Heart left ventricle (tissue), 16 donors: ENCODE data around the gene FAM240A. TPM values are rescaled to one million over a fixed set of nuclear protein-coding genes. Genes with fewer than 3 reads are reported as not detected.

Experiments
- ATAC-seq, 4 donors: fragments of 200-7000 bp; cut with Tn5 transposase; one replicate each; pipeline ENCODE4 v1.9.1; 2020 to 2022; ENCODE audit warnings: moderate library complexity in 4 of 4, mild to moderate bottlenecking in 3 of 4, moderate number of reproducible peaks in 1 of 4
- DNase-seq, 5 donors: peaks; one replicate each; pipeline ENCODE4 v3.0.0-alpha.2; 2020
- H3K27ac ChIP-seq, 12 donors: fragments of 200-600 bp; sonication (generic) in 4 of 12; one replicate each; pipeline versions ENCODE4 v1.5.0 to v1.8.0; 2016 to 2022; ENCODE audit warnings: mild to moderate bottlenecking in 2 of 12
- H3K27me3 ChIP-seq, 9 donors: fragments of 200-600 bp; sonication (generic) in 2 of 9; one replicate each; pipeline versions ENCODE4 v1.5.1 to v1.8.0; 2016 to 2022; ENCODE audit warnings: mild to moderate bottlenecking in 3 of 9
- H3K36me3 ChIP-seq, 9 donors: fragments of 200-600 bp; sonication (generic) in 2 of 9; one replicate each; pipeline versions ENCODE4 v1.5.0 to v1.8.0; 2018 to 2022; ENCODE audit warnings: mild to moderate bottlenecking in 2 of 9
- H3K4me1 ChIP-seq, 12 donors: fragments of 200-600 bp; sonication (generic) in 4 of 12; one replicate each; pipeline versions ENCODE4 v1.5.0 to v1.8.0; 2016 to 2022; ENCODE audit warnings: mild to moderate bottlenecking in 3 of 12
- H3K4me3 ChIP-seq, 12 donors: fragments of 200-600 bp; sonication (generic) in 4 of 12; one replicate each; pipeline versions ENCODE4 v1.5.0 to v1.8.0; 2017 to 2022; ENCODE audit warnings: mild to moderate bottlenecking in 9 of 12, moderate library complexity in 4 of 12
- H3K9me3 ChIP-seq, 12 donors: fragments of 200-600 bp; sonication (generic) in 4 of 12; one replicate each; pipeline versions ENCODE4 v1.5.0 to v1.8.0; 2016 to 2022; ENCODE audit warnings: mild to moderate bottlenecking in 1 of 12
- CTCF ChIP-seq, 12 donors: fragments of 200-600 bp; sonication (generic) in 4 of 12; IDR thresholded peaks; one replicate each; pipeline versions ENCODE4 v1.5.0 to v1.8.0; 2018 to 2022; ENCODE audit warnings: antibody characterized with exemption in 12 of 12, mild to moderate bottlenecking in 5 of 12
- POLR2A ChIP-seq, 2 donors: fragments of 450-650 bp; IDR thresholded peaks; one replicate each; pipeline ENCODE4 v1.6.1; 2017; ENCODE audit warnings: antibody characterized with exemption in 2 of 2, mild to moderate bottlenecking in 2 of 2, moderate library complexity in 2 of 2
- WGBS, 4 donors: extraction: QIAGEN DNeasy Blood & Tissue Kit in 2 of 4; methylation state at CpG; one replicate each; pipeline versions ENCODE4 v1.1.5 to v1.1.7; 2013 to 2018; 5-methylcytosine and 5-hydroxymethylcytosine counted together
- intact Hi-C, 10 donors: fragments of 100-400 bp; cut with DNase I; formaldehyde crosslinking; loops; one replicate each; pipeline versions ENCODE4 v1.11.1 to v1.14.2; 2022
- polyA plus RNA-seq, 2 donors: library from polyadenylated mRNA; stranded (reverse); fragments of 200-250 nt; gene quantifications; one replicate each; pipeline ENCODE4 v1.2.3, GENCODE V29; 2013
- total RNA-seq, 9 donors: library from RNA; depleted of rRNA in 2 of 9; stranded (reverse); fragments of >200 nt in 2 of 9; fragmentation: NEBNext Ultra II Directional in 3 of 9; extraction: Animal tissue kit (Norgen Biotek cat#: 25700) in 3 of 9; gene quantifications; one replicate each; pipeline versions ENCODE4 v1.1.0 to v1.2.4, GENCODE V29; 2016 to 2023
- donor health status: ischemic (EF 13 %, LVEDD 7.1; RV severe dilation, severe dysfunction).
- donor health status: healthy with polysubstance abuse.
- donor health status: DM: no; HTN: yes; CAD: no.
- donor health status: DM: no; HTN: no; CAD: no.
- donor health status: ischemic (EF 25% LVEDD 6.9; RV normal size, moderate dysfunction).
- donor health status: ischemic (EF 25% LVEDD 5.7; RV mildly dilated, moderate dysfunction).
- donor health status: healthy.
- donor health status: DM: yes; HTN: yes; CAD: no.
- donor health status: ischemic (EF 35%, LVEDD 5.7; RV mildly dilated, moderate dysfunction).
- donor health status: nonischemic (EF 11% LVEDD 7.7; RV severe dilation, severe dysfunction).
- donor health status: DM: yes; HTN: yes; CAD: no.
- donor health status: PGD.
- donor health status: ischemic (EF 29% LVEDD 5.4; RV normal size, mild dysfunction).
- donor health status: nonischemic (EF 23%, LVEDD 6.1; RV moderate dilation, normal function).

Gene FAM240A
- total and polyA plus RNA-seq, 11 donors, result not detected

GRCh38 chr3:46599590-46599989 lies 12.7 kb upstream of the FAM240A start:
- Histone ChIP-seq H3K9me3 (no peaks in the 10 kb centered on the region), H3K36me3 (no peaks in the 10 kb centered on the region), H3K27ac (no peak overlapping the region), H3K27me3 (no peaks in the 10 kb centered on the region), H3K4me1 (peaks cover 0 to 9% (median 0%) of the 10 kb centered on the region in 12 donors), H3K4me3 (no peak overlapping the region)
- no peak for DNase-seq
- TF ChIP-seq CTCF (IDR thresholded peaks at IDR 0.05), result no peak
- no peak for TF ChIP-seq POLR2A (IDR thresholded peaks at IDR 0.05)
- WGBS, 4 donors, result 64 to 93% (median 85%) methylated on average over 5 of the region's 5 CpGs
- intact Hi-C loops, result no loop called here
- no peak for ATAC-seq

- DNase-seq (no peak), ATAC-seq (no peak)
- Histone ChIP-seq H3K4me1 (peaks cover 0 to 9% (median 0%) of the 10 kb centered on the region in 12 donors), H3K9me3 (no peaks in the 10 kb centered on the region), H3K27ac (no peak overlapping the region), H3K4me3 (no peak overlapping the region), H3K36me3 (no peaks in the 10 kb centered on the region), H3K27me3 (no peaks in the 10 kb centered on the region)
- WGBS, 4 donors, result 28 to 52% (median 39%) methylated on average over 1 of the region's 1 CpG
- intact Hi-C loops, result no loop called here
- TF ChIP-seq CTCF (IDR thresholded peaks at IDR 0.05) (no peak), POLR2A (IDR thresholded peaks at IDR 0.05) (no peak)
Measured at GRCh38 chr3:46603446-46604046, 8.8 kb upstream of the FAM240A start.

- no peak overlapping the region for H3K27ac ChIP-seq
- intact Hi-C loops, result no loop called here
- H3K4me3 ChIP-seq, result no peak overlapping the region
- 79 to 85% (median 83%) methylated on average over 2 of the region's 2 CpGs for WGBS, 4 donors
- DNase-seq (no peak), ATAC-seq (no peak)
- H3K27me3 ChIP-seq, result no peaks in the 10 kb centered on the region
- H3K9me3 ChIP-seq, result no peaks in the 10 kb centered on the region
- TF ChIP-seq POLR2A (IDR thresholded peaks at IDR 0.05) (no peak), CTCF (IDR thresholded peaks at IDR 0.05) (no peak)
- peaks cover 0 to 10% (median 0%) of the 10 kb centered on the region in 12 donors for H3K4me1 ChIP-seq
- no peaks in the 10 kb centered on the region for H3K36me3 ChIP-seq
Measured at GRCh38 chr3:46604127-46604526, 8.2 kb upstream of the FAM240A start.

- intact Hi-C loops, result no loop called here
- H3K27ac ChIP-seq, result no peak overlapping the region
- no peak for ATAC-seq
- no peaks in the 10 kb centered on the region for H3K27me3 ChIP-seq
- no peak overlapping the region for H3K4me3 ChIP-seq
- no peaks in the 10 kb centered on the region for H3K9me3 ChIP-seq
- peaks cover 0 to 18% (median 0%) of the 10 kb centered on the region in 12 donors for H3K4me1 ChIP-seq
- DNase-seq, result no peak
- 71 to 86% (median 73%) methylated on average over 6 of the region's 6 CpGs for WGBS, 4 donors
- no peaks in the 10 kb centered on the region for H3K36me3 ChIP-seq
- no peak for TF ChIP-seq POLR2A (IDR thresholded peaks at IDR 0.05)
Measured at GRCh38 chr3:46607603-46608028, 4.7 kb upstream of the FAM240A start.
